HG02678 (cell line): ENCODE results near the gene ZNF827.

Source experiments
- ATAC-seq: cut with Tn5 transposase; IDR thresholded peaks from one replicate; pipeline ENCODE4 v1.9.1; 2021; ENCODE audit warnings: mild to moderate bottlenecking, moderate library complexity; ENCODE audit not compliant: unreplicated experiment

Gene ZNF827

DNA sequence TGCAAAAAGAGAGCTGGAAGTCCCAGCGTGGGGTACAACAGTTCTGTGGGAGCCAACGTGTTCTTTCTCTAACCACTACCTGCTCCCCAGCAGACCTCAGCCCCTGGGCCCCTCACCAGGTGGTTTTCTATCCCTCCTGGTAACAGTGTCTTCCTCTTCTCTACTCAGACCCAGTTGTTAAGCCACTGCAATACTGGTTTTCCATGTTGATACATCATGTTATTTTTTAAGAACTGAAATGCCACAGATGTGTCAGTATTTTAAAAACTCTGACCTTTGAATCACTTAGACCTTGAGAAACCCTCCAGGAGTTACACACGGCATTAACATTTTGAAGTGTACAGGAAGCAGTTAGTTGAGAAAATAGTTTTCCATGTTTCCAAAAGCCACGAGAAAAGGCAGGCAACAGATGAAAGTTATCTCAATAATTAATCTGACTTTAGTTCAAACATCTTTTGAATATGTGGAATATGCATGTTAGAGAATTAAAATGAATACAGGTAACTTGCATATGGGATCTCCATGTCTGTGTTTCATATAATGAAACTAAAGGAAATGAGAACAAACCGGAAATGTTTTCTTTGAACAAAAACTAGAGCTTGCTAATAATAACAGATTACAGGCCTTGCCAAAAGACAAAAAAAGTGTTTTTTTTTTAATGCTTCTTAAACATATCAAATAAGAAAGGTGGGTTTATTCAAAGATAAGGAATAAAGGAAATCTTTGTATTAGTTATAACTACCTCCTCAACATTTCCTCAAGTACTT lies 108.8 kb downstream of the ZNF827 start:
- peak; percentile 50 for ATAC-seq

DNA sequence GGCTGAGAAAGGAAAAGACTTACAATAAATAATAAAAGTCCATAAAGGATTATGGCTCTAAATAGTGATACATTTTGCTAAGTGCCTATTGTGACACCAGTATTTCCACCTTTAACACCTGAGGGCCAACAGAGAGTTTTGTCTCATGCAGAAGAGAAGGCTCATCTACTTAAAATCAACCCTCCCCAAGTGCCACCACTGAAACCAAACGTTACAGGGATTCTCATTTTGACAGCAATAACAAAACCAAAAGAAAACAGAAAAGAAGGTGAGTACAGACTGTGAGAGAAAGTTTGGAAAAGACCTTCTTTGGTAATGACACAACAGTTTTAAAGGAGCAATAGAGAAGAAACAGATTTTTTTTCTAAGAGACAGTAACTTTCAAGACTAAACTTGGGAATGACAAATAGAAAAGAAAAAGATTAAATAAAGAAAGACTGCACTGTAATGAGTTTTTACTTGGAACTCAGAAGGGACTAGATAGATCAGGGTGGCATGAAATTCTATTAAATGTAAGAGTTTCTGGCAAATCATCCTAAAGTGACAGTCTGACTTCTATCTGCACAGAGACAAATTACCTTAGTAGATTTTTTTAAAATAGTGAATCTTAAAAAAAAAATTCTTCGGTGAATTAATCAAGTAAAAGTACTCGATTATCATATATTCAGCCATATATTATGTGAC lies 109.7 kb downstream of the ZNF827 start:
- ATAC-seq = peak; percentile 74

DNA sequence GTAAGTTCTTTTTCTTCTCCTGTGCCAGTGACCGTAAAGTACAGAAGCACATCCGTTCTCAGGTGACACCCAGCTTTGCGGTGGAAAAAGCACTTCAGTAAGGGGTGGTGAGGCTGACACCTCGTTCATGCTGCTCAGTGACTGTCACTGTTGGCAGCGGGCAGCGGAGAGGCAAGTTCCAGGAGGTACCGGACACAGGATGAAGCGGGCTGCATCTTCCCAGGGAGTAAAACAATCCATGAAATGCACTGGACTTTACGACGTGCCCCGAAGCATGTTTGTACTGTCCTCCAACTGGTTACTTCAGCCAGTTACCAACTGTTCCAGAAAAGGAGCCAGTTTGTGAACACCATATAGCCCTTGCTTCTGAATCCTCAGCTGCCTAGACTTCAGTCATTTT lies 110.7 kb downstream of the ZNF827 start:
- ATAC-seq = no peak

DNA sequence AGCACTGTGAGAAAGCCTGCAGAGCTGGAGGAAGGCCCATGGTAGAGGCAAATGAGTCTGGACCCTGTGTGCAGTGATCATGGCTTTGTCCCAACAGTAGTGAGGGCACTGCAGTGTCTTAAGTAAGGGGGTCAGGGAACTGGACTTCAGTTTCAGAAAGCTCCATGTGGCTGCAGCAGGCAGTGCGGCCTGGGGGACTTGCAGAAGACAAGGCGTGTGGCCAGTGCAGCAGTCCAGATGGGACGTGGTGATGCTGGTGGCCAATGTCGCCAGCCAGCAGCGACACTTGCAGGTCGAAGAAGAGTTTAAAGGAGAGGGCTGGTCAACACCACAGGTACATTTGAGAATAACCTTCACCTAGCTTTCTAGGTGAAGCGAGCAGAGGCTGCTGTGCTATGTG lies 113.4 kb downstream of the ZNF827 start:
- no peak for ATAC-seq

DNA sequence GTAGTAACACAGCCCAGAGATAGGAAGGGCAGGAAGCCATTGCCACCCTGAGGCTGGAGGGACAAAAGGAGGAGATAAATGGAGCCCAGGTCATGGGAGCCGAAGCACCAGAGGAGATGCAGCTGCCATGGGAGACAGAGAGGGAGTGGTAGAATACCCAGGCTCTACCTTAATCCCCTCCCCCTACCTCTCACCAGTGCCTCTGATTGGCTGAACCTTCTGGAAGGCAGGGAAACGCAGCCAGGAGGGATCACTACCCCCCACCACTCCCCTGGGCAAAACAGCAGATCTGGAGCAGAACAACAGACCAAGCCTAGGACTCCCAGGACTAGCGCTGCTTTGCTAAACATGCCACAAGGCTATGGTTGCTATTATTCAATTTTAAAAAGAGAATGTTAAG lies 114.2 kb downstream of the ZNF827 start:
- ATAC-seq = no peak

DNA sequence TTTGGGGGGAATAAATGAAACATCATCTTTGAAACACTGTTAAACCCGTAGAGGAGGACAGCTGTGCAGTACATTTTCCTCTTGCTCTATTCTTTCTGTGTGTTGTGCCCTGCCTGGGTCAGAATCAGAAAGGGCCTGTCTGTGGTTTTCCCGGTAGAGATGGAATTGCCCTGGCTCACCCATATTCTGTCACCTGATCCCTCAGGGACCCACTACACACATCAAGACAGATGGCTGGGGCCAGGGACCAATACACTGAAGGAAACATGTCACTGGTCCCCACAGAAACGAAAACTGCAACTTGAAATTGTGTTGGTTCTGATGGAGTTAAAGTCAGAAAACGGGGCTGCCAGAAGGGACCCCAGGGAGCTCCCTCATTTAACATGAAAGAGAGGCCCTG lies 114.9 kb downstream of the ZNF827 start:
- ATAC-seq = peak; percentile 42

DNA sequence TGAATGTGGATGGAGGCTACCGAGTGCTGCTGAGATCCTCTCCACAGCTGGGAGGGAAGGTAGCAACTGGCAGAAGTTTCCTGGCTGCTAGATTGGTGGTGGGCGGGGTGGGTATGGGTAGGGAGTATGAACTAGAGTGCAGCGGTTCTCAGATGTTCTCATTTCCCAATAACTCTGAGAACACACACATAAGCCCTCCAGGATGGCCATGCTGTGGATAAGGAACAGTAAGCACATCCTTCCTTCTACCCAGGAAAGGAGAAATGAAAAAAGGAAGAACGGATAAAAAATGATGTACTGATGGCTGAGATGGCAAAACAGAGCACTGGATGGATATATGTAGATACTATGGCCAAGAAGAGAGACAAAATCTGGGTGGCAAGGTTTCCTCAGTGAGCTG lies 116.0 kb downstream of the ZNF827 start:
- no peak for ATAC-seq

DNA sequence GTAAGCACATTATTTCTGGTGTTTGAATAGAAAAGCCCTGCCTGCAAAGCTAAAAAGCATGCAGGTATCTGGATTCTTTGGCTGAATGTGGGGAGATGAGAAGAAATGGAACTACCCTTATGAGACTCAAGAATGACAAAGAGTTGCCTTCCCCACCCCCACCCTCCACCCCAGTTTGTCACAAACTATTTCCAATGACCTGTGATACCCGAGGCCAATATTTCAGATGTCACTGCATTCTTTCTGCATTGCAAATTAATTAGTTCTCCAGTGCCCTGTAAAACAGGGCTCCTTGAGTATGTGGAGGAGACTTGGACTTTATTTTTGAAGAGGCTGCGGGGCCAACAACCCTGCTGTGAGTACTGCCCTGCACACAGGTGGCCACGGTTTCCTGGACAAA lies 116.4 kb downstream of the ZNF827 start:
- ATAC-seq = no peak

DNA sequence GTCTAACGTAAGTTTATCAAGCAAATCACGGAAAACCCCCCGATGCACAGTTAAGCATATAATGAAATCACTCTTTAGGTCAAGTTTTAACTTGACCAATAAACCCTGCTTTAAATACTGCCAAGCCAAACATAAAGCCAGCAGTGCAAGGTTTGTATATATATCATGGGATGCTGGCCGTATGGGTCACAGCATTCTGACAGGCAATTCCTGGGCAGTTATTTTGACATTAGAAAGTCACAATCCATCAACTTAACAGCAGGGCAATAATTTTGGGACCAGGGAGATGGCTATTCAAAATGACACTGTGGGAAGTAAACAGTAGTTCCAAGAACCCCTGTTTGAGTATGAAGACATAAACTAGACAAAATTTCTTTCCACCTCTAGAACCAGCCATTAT lies 116.9 kb downstream of the ZNF827 start:
- ATAC-seq = no peak

DNA sequence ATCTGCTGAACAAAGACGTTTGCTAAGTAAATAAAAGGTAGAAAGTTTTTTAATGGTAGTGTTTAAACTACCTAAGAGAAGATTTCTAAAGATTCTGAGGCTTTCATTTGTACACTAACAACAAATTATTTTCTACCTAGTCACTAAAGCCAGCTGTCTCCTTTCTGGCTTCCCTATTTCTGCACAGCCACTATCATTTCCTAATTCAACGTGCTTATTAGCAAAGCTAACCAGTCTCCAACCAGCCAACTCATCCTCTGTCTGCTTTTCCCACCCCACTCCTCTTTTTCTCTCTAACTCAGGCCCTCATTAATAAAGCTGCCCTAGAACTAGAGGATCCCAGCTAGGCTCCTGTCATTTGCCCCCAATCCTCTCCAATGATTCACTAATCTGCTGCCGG lies 118.2 kb downstream of the ZNF827 start:
- no peak for ATAC-seq

DNA sequence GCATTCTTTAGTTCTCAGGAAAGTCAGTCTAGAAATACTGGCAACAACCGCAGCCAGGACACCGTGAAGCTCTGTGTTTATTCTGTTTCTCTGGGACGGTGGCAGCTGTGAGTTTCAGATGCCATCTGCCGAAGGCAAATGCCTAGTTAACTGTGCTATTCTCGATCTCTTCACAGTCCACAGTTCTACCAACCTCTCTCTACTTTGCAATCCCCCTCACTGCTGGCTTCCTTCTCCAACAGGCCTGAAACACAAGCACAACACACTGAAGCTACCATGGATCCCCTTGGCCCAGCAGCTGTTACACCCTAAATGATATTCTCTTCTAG lies 118.8 kb downstream of the ZNF827 start:
- ATAC-seq = peak; percentile 48

DNA sequence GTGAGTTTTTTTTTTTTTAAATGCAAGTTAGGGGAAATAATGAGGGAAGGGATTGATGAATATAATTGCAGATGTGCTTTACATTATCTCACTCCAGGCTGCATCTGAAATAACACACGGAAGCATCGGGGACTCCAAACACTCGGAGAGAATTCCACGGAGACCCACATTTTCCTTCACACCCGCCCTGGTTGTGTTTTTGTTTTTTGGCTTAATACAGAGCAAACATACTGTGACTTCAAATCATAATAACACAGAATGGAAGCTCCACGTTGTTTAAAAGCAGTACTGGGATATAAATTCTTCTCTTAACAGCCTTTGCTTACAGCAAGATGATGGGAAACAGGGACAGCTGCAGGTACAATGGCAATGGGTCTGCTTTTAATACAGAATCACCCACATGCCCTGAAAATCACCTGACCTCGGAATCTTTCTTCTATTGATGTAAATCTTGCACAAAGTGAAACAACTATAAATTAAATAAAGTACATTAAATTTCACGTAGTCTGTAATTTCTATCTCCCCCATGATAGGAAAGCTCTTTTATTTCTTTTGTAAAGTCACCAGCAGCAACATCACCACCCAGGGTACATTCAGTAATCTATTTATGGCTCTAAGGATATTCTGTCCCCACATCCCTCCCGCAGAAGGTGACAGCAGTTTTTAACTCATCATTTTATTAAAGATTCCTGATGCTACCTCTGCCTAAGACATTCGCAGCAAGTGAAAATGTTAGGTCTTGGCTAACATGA lies 119.3 kb downstream of the ZNF827 start:
- no peak for ATAC-seq

DNA sequence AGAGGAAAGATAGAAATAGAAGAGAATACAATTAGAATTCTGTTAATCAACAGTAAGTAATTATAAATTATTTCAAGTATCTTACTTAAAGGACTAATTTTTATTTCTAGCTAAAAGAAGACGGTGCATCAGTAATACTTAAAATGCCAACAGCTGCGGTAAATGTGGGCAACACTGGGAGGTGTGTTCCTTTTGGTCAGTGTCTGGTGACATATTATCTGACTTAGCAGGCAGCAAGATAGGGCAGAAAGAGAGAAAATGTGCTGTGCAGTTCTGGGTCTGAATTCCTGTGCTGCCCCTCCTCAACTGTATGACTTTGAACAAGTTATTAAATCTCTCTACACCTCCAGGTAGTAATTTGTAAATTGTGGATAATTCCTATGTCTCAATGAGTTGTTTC lies 120.6 kb downstream of the ZNF827 start:
- no peak for ATAC-seq

DNA sequence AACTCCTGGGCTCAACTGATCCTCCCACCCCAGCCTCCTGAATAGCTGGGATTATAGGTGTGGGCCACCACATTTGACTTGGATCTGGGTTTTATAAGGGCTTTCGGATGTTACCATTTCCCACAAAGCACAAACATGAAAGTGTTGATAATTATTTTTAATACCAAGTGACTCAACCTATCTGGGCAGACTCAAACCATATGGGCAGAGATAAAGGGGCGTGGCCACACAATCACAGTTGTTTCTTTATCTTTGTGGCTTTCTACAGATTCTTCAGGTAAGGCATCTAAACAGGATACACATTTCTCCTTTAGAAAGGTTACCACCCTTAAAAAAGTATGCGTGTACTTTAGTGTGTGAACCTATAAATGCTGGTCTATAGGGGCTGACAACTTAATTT lies 122.5 kb downstream of the ZNF827 start:
- ATAC-seq = no peak

DNA sequence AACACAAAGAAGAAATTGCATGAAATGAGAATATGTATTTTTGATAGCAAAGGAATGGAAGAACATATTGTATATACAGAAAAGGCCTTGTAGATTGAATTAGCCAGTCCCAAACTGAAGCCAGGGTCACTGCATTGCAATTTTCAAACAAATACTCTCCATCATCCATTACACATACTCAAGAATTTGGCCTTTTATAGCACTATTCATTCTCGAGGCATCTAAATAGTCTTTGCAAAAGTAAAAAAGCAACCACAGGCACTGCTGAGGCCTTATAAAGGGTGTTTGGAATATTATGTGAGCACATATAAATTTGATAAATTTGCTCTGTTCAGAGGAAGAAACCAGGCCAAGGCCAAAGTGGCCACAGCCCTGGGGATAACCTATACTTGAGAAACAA lies 123.0 kb downstream of the ZNF827 start:
- no peak for ATAC-seq

DNA sequence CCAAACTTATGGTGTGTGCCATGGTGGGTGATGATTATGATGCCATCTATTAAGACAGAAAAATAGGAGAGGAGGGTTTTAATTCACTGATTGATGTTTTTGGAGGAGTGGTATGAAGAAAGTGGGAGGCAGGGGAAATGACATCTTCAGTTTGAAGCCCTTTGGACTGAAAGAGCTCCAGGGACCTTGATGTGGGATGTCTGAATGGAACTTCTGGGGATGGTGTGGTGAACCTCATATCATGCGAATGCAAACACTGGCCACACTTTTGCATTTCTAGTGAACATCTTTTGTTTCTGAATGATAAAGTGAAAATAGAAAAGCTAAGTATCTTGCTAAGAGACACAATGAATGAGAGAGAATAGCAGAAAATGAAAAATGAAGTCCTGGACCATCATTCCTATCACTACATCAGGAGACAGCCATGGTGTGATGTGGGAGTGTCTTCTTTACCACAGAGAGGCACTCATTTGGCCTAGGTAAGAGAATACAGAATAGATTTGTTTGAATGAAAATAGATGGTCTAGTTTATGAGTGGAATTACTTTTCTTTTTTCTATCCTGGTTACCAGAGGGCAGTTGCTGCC lies 123.5 kb downstream of the ZNF827 start:
- ATAC-seq = no peak

DNA sequence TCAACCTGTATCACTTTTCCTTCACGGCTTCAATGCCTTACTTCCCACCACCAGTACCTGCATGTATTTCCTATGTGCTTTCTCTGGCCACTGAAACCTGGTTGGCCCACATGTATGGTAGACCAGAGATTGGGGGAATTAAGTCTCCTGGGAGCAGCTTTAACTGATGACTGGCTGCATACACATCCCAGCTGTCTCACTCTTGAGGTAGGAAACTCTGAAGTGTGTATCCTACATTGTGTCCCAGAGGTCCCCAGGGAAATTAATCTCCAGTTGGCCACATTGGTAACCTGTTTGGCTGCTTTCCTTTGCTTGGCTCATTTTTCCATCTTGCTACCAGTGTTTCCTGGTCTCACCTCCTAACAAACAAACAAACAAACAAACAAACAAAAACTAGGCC lies 124.4 kb downstream of the ZNF827 start:
- ATAC-seq = no peak

DNA sequence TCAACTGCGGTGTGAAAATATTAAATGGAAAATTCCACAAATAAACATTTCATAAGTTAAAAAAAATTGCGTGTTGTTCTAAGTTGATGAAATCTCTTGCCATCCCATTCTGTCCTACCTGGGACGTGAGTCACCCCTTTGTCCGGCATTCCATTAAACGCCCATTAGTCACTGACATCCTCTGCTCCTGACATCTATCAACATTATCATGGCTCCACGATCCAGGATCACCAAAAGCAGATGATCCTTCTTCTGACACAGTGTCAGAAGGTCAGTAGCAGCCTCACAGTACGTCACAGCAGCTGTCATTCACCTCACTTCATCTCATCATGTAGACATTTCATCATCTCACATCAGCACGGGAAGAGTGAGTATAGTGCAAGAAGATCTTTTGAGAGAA lies 125.7 kb downstream of the ZNF827 start:
- ATAC-seq = no peak

DNA sequence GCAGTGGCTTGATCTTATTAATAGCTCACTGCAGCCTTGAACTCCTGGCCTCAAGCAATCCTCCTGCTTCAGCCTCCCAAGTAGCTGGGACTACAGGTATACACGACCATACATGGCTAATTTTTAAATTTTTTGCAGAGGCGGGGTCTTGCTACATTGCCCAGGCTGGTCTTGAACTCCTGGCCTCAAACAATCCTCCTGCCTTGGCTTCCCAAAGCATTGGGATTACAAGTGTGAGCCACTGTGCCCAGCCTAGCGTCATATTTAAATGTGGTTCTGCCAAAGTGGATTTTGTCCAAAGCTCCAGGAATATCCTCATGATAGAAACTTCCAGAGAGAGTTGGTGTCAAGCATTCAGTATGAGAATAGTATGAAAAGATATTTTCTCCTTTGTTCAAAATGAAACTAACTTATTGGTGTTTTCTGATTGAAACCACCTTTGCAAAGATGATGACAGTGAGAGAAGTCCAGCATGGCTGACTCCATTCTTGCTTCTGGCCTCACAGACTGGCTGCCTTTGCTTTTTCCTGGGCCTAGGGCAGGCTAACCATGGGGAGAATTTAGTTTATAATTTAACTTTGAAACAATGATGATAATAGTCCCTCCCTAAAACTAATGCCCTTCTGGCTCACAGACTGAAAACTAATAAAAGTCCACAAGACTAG lies 129.6 kb downstream of the ZNF827 start:
- peak; percentile 37 for ATAC-seq

DNA sequence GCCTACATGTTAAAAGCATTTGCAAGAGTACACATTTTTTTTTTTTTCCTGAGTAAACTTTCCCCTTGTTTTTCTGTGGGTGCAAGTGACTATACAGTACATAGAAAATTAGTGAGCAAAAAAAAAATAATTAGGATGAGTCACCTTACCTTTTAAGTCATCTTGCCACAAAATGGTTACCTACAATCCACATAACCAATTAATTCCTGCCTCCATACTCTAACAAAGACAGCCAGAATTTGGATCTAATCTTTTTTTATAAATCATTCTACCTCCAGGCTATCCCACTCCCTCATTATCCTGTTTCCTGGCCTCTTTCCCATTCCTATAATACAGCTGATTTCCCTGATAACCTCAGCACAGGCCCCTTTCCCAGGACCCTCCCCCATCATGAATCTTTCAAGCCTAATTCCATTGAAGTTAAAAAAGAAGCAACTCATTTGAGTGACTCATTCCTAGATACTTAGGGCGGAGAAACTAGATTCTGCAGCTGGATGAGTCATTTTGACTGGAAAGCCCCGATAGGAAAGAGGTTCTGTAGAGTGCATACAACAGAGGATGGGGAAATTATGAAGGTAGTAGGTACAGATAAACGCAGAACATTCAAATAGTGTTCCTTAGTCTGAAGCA lies 130.5 kb downstream of the ZNF827 start:
- ATAC-seq = peak; percentile 60

DNA sequence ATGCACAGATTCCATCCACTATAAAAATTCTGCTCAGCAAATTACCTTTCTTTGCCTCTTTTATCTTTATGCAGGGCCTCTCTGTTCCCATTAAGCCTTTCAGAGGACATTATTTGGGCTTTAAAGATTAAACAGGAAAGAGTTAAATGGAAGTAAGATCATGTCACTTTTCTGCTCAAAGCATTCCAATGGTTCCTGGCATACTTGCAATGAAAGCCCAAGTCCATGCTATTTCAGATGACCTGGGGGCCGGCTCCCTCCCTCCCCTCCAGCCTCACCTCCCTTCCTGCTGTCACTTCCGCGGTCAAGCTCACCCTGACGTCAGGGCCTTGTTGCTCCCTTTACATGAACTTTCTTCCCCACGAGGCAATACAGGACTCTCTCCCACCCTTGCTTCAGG lies 133.1 kb downstream of the ZNF827 start:
- ATAC-seq = no peak
